ENCODE results near the gene ZNF320. TPM values are rescaled to one million over a fixed set of nuclear protein-coding genes. Genes with fewer than 3 reads are reported as not detected.
"Not testable (repeated sequence)": the region's sequence is repeated elsewhere in the genome, so short reads cannot be mapped to it uniquely, and the experiment has no call there.

The ZNF320 gene
- total RNA-seq, 2 donors from 2014 or later = 18.3 to 26.1 TPM

- no peaks in the 10 kb centered on the region for H3K4me1 ChIP-seq (ENCODE audit: control insufficient read depth in 1 of 2, low read depth in 2 of 2)
- H3K4me3 ChIP-seq = no peak overlapping the region
- ATAC-seq (ENCODE audit: insufficient number of reproducible peaks, low FRiP score, low read depth) (no peak), DNase-seq (ENCODE audit: low spot score) (no peak)
- no peak overlapping the region for H3K27ac ChIP-seq
- H3K9me3 ChIP-seq = no peaks in the 10 kb centered on the region
- H3K27me3 ChIP-seq (replicated peaks; ENCODE audit: insufficient read depth) = no peaks in the 10 kb centered on the region
- H3K36me3 ChIP-seq = peaks cover 41% of the 10 kb centered on the region
- TF ChIP-seq, protein P1, sequence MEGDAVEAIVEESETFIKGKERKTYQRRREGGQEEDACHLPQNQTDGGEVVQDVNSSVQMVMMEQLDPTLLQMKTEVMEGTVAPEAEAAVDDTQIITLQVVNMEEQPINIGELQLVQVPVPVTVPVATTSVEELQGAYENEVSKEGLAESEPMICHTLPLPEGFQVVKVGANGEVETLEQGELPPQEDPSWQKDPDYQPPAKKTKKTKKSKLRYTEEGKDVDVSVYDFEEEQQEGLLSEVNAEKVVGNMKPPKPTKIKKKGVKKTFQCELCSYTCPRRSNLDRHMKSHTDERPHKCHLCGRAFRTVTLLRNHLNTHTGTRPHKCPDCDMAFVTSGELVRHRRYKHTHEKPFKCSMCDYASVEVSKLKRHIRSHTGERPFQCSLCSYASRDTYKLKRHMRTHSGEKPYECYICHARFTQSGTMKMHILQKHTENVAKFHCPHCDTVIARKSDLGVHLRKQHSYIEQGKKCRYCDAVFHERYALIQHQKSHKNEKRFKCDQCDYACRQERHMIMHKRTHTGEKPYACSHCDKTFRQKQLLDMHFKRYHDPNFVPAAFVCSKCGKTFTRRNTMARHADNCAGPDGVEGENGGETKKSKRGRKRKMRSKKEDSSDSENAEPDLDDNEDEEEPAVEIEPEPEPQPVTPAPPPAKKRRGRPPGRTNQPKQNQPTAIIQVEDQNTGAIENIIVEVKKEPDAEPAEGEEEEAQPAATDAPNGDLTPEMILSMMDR (IDR thresholded peaks at IDR 0.05) = no peak
Measured at GRCh38 chr19:52889931-52890330, 7.5 kb downstream of the ZNF320 start.

DNA sequence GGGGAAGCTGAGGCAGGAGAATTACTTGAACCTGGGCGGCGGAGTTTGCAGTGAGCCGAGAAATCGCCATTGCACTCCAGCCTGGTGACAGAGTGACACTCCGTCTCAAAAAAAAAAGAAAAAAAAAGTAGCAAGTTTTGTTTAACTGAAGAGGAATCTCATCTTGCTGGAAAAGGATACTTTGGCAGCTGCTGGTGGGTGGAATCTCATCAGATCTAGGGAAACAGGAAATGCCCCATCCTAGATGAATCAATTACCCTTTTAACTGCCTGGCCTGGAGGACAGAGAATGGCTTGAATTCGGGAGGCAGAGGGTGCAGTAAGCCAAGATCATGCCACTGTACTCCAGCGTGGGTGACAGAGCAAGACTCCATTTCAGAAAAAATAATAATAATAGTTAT, 8.4 kb downstream of the ZNF320 start:
- H3K36me3 ChIP-seq = peaks cover 50% of the 10 kb centered on the region
- H3K4me1 ChIP-seq (ENCODE audit: control insufficient read depth in 1 of 2, low read depth in 2 of 2) = no peaks in the 10 kb centered on the region
- H3K27me3 ChIP-seq (replicated peaks; ENCODE audit: insufficient read depth) = no peaks in the 10 kb centered on the region
- no peak overlapping the region for H3K4me3 ChIP-seq
- TF ChIP-seq, protein P1 (IDR thresholded peaks at IDR 0.05) = no peak
- H3K9me3 ChIP-seq = peaks cover 5% of the 10 kb centered on the region
- DNase-seq (ENCODE audit: low spot score) (no peak), ATAC-seq (ENCODE audit: insufficient number of reproducible peaks, low FRiP score, low read depth) (no peak)
- H3K27ac ChIP-seq = no peak overlapping the region

DNA sequence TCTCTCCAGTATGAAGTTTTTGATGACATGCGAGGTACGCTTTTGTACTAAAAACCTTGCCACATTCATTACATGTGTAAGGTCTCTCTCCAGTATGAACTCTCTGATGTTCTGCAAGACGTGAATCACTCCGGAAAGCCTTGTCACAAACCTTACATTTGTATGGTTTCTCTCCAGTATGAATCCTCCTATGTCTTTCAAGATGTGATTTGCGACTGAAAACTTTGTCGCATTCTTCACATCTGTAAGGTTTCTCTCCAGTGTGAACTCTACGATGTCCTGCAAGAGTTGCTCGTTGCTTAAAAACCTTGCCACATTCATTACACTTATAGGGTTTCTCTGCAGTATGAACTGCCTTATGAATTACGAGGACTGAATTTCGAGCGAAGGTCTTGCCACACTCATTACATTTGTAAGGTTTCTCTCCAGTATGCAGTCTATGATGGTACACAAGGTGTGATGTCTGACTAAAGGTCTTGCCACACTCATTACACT, 16.5 kb downstream of the ZNF320 start:
- Histone ChIP-seq H3K9me3 (peaks cover 55% of the 10 kb centered on the region), H3K36me3 (peaks cover 57% of the 10 kb centered on the region), H3K4me1 (ENCODE audit: control insufficient read depth in 1 of 2, low read depth in 2 of 2) (no peaks in the 10 kb centered on the region), H3K4me3 (no peak overlapping the region), H3K27ac (no peak overlapping the region), H3K27me3 (replicated peaks; ENCODE audit: insufficient read depth) (no peaks in the 10 kb centered on the region)
- TF ChIP-seq, protein P1 (IDR thresholded peaks at IDR 0.05) = no peak
- ATAC-seq (ENCODE audit: insufficient number of reproducible peaks, low FRiP score, low read depth) (no peak), DNase-seq (ENCODE audit: low spot score) (no peak)

DNA sequence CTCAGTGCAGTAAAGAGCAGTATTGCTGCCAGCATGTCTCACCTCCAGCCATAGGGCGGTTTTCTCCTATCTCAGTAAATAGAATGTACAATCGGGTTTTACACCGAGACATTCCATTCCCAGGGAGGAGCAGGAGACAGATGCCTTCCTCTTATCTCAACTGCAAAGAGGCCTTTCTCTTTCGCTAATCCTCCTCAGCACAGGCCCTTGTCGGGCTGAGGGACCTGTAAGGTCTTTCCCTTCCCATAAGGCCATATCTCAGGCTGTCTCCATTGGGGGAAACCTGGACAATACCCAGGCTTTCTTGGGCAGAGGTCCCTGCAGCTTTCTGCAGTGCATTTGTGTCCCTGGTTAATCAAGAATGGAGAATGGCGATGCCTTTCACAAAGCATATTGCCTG, 24.4 kb downstream of the ZNF320 start:
- not testable (repeated sequence) for H3K27me3 ChIP-seq (replicated peaks; ENCODE audit: insufficient read depth); H3K4me1 ChIP-seq (ENCODE audit: control insufficient read depth in 1 of 2, low read depth in 2 of 2); H3K4me3 ChIP-seq; H3K36me3 ChIP-seq; ATAC-seq (ENCODE audit: insufficient number of reproducible peaks, low FRiP score, low read depth); DNase-seq (ENCODE audit: low spot score); H3K27ac ChIP-seq
- H3K9me3 ChIP-seq = peaks cover 11% of the 10 kb centered on the region

DNA sequence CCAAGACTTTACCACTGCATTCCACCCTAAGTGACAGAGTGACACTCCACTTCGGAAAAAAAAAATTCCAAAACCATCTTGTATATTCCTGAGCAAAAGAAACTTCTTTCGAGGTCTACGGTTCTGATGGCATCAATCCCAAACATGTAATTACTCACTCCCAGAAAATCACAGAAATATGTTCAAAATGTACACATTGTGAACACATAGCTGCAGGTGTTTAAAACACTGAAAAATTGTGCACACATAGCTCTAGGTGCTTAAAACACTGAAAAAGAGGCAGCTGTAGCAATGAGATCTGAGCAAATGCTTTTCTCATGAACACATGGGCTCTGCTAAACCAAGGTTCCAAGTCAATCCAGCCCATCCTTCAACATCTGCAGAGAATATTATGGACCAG, 26.0 kb downstream of the ZNF320 start:
- TF ChIP-seq, protein P1 (IDR thresholded peaks at IDR 0.05) = no peak
- no peak overlapping the region for H3K27ac ChIP-seq
- no peak overlapping the region for H3K4me3 ChIP-seq
- no peaks in the 10 kb centered on the region for H3K9me3 ChIP-seq
- ATAC-seq (ENCODE audit: insufficient number of reproducible peaks, low FRiP score, low read depth) (no peak), DNase-seq (ENCODE audit: low spot score) (no peak)
- no peaks in the 10 kb centered on the region for H3K27me3 ChIP-seq (replicated peaks; ENCODE audit: insufficient read depth)
- H3K4me1 ChIP-seq (ENCODE audit: control insufficient read depth in 1 of 2, low read depth in 2 of 2) = no peaks in the 10 kb centered on the region
- no peaks in the 10 kb centered on the region for H3K36me3 ChIP-seq

DNA sequence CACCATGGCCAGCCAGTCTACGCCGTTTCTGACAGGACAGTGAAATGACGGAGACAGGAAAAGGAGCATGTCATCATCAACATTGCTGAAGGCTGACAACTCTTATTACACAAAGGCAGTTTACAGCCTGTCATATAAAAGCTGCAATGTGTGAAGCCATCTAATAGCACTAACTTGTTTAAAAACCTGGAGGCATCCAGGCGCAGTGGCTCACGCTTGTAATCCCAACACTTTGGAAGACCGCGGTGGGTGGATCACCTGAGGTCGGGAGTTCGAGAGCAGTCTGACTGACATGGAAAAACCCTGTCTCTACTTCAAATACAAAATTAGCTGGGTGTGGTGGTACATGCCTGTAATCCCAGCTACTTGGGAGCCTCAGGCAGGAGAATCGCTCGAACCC, 29.4 kb downstream of the ZNF320 start:
- not testable (repeated sequence) for H3K36me3 ChIP-seq; H3K27me3 ChIP-seq (replicated peaks; ENCODE audit: insufficient read depth)

GRCh38 chr19:52857378-52858191, 39.9 kb downstream of the ZNF320 start, which contains the start of gene ZNF468:
Gene ZNF468 (minus strand): TSS chr19:52857619. CDS start chr19:52854272, 3,347 bp downstream.
- peak; percentile 47 for DNase-seq (ENCODE audit: low spot score)
- H3K36me3 ChIP-seq; H3K9me3 ChIP-seq; H3K27me3 ChIP-seq (replicated peaks; ENCODE audit: insufficient read depth); H3K4me1 ChIP-seq (ENCODE audit: control insufficient read depth in 1 of 2, low read depth in 2 of 2): not testable (repeated sequence)
- Histone ChIP-seq H3K27ac (peak within 1 kb of the TSS; percentile 22 to 60), H3K4me3 (peak within 1 kb of the TSS; percentile 78)
- peak; percentile 83 for ATAC-seq (ENCODE audit: insufficient number of reproducible peaks, low FRiP score, low read depth)

More for the DNA sequence above, 29.4 kb downstream of the ZNF320 start:
- DNase-seq (ENCODE audit: low spot score); ATAC-seq (ENCODE audit: insufficient number of reproducible peaks, low FRiP score, low read depth); H3K27ac ChIP-seq; H3K4me1 ChIP-seq (ENCODE audit: control insufficient read depth in 1 of 2, low read depth in 2 of 2); H3K4me3 ChIP-seq; H3K9me3 ChIP-seq: not testable (repeated sequence)

- H3K9me3 ChIP-seq; DNase-seq (ENCODE audit: low spot score): not testable (repeated sequence)
- peak overlapping the region; percentile 22 to 60 for H3K27ac ChIP-seq
Measured at GRCh38 chr19:52856540-52857377, 40.7 kb downstream of the ZNF320 start.

More at GRCh38 chr19:52856540-52857377, 40.7 kb downstream of the ZNF320 start:
- peak; percentile 37 for ATAC-seq (ENCODE audit: insufficient number of reproducible peaks, low FRiP score, low read depth)
- not testable (repeated sequence) for H3K4me1 ChIP-seq (ENCODE audit: control insufficient read depth in 1 of 2, low read depth in 2 of 2); H3K27me3 ChIP-seq (replicated peaks; ENCODE audit: insufficient read depth); H3K36me3 ChIP-seq
- H3K4me3 ChIP-seq = peak overlapping the region; percentile 78
